HuH-7.5 (cell line): ENCODE measurements around the gene MAD2L2.

Source experiments
- DNase-seq: peaks from one replicate; pipeline ENCODE4 v3.0.0; 2011; ENCODE audit warnings: low spot score

Gene MAD2L2

DNA sequence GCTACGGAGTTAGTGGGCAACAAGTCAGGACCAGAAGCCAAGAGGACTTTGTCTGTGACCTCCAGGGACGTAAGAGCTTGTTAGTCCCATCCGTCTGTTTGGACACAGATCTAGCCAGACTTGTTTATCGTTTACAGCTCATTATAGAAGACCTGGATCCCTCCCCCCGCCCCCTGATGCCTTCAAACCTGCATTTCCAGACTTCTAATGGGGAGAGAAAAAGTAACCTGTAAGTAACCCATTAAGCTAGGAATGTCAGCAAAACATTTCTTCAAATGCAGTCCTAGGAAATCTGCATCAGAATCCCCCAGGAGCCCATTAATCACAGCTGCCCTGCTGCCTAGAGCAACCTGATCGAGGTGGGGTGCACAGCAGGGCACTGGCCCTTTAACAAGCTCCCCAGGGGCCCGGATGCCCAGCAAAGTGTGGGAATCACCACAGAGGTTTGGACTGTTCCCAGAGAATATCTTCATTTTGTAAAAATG lies 1.4 kb upstream of the MAD2L2 start:
- no peak for DNase-seq

GRCh38 chr1:11680270-11681070 lies 478 bp downstream of the MAD2L2 start:
- peak; percentile 70 for DNase-seq

GRCh38 chr1:11678442-11678841 lies 2.5 kb downstream of the MAD2L2 start:
- no peak for DNase-seq

DNA sequence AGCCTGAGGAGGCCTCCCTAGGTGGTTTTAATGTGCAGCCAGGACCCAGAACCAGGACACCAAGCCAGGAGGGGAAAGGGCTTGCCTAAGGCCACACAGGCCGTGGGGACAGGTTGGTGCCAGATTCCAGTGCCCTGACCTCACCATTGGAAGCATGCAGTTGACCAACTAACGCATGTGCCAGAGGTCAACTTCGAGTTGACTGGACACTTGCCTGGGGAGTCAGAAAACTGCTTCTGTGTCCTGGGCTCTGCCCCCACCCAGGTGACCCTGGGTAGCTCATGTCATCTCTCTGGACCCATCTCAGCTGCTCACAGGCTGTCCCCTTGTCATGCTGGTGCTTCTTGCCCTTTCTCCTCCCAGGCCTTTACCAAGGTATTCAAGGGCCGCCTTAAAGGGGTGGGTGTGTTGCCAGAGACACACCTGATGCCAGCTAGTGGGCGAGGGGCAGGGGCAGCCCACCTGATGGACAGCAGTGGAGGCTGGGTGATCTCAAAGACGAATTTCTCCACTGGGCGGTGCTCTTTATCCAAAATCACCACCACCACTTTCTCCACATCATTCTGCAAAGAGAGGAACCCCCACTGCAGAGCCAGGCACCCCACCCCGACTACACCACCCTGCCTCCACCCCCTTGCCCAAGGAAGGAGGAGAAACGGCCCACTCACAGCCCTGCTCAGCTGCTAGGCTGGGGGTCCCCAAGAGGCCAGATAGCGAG lies 4.4 kb downstream of the MAD2L2 start:
- DNase-seq: no peak

GRCh38 chr1:11675325-11675724 lies 5.6 kb downstream of the MAD2L2 start:
- DNase-seq: no peak

DNA sequence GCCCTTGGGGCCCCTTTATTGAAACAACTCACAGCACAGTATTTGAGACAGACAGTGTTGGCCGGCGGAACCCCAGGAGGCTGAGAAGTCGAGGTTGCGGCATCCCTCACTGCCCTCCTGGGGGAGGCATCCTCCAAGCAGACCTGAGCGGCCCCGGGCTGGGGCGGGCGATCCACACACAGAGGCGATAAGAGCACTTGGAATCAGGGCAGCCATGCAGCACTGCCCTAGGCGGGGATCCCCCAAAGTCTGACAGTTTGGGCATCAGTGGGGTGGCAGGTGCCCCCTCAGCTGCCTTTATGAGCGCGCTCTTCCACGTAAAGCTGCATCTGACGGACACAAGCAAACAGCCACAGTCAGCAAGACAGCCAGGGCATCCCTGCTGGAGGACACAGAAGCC lies 6.5 kb downstream of the MAD2L2 start:
- no peak for DNase-seq

DNA sequence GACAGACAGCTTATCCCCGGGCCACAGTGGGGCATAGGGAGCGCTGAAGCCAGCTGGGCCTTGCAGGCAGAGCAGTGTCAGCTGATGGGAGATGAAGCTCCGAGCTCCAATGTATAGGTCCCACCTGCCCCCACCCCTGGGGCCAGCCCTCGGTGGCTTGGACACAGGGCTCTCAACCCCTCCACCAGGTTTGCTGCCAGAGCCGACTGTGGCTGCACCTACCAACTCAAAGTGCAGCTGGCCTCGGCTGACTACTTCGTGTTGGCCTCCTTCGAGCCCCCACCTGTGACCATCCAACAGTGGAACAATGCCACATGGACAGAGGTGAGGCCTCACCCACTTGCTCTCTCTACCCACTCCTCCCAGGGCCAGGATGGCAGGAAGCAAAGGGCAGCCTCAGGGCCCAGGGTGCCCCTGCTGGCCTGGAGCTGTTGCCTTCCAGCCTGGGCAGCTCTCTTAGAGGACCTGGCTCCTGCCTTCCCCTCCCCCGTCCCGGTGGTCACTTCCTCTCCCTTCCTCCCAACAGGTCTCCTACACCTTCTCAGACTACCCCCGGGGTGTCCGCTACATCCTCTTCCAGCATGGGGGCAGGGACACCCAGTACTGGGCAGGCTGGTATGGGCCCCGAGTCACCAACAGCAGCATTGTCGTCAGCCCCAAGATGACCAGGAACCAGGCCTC lies 7.7 kb downstream of the MAD2L2 start:
- DNase-seq: no peak

DNA sequence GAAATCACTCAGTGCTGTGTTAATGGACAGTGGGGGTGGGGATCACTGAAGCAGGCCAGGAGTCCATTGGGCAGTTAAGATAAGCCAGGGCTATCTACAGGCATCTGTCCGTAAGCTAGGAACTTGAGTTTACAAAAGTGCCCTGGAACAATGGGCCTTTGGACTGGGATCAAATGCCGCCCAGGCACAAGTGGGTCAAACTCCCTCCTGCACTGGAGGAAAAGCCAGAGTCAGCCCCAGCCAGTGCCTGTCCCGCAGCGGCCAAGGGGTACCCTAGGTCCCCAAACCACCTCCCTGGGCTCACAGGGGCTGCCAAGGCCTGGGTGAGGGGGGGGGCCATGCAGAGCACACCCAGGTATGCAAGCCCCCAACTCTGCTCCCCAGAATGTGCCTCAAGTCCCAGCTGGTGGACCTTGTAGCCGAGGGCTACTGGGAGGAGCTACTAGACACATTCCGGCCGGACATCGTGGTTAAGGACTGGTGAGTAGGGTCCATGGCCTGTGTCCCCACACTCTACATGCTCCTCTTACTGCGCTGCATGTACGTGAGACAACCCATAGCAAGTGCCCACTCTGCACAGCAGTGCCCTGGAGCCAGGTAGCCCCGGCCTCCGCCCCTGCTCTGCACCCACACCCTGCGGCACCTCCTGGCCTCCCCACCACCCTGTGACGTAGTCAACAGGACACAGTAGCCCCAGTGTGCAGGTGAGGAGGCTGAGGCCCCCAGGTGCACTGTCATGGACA lies 9.2 kb downstream of the MAD2L2 start:
- no peak for DNase-seq

DNA sequence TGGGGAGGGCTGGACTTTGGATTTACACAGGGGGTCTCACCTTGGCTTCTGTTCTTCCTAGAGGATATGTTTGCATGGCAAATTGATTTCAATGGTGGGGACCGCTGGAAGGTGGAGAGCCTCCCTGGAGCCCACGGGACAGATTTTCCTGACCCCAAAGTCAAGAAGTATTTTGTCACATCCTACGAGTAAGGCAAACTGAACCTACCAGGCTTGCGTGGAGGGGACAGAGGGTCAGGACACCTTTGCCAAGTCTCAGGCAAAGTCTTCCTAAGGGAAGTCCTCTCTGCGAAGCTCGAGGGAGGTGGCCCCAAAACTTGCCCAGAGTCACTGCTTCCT lies 9.8 kb downstream of the MAD2L2 start:
- no peak for DNase-seq

DNA sequence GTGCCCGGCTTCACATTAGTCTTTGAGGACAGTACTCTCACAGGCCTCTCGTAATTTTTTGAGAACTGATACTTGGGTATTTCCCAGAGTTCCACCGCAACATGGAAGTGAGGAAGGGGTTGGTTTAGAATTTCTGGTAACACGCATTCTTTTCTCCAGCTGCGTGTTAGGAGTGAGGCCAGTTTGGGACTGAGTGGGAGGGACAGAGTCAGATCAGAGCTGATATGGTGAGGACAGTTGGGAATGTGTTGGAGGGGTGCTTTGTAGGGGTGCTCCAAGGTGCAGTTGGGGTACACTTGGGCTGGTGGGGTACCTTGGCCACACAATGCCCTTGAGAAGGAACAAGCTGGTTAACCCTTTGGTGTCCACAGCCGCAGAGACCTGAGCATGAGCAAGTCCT lies 10.2 kb downstream of the MAD2L2 start:
- no peak for DNase-seq

GRCh38 chr1:11668516-11668915 lies 12.4 kb downstream of the MAD2L2 start:
- no peak for DNase-seq

DNA sequence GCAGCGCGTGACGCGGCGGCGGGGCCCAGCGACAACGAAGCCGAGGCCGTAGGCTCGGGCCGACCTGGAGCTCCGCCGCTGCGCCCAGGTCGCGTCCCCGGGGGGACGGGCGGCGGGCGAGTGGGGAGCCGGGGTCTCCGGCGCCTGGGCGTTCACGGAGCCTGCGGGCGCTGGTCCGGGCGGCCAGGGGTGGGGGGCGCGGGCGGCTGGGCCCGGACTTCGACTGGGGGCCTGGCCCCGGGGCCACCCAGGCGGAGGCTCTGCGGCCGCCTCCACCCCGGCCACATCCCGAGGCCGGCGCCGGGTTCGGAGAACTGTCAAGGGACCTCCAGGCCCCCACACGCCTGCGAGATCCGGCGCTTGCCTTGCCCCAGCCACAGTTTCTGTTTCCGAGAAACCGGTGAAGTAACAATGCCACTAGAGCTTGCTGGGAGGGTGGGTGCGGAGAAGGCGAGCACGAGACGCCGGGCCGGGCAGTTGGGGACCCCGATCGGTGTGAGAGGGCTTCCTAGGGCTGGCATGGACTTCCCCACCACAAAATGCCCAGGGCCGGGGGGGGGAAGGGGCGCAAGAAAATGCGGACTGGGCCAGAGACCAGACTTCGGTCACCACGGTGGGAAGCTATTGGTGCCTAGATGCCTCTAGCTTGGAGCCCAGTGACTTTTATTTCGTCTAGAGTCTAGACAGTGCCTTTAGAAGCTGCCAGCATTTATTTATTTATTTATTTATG lies 16.4 kb downstream of the MAD2L2 start:
- no peak for DNase-seq

DNA sequence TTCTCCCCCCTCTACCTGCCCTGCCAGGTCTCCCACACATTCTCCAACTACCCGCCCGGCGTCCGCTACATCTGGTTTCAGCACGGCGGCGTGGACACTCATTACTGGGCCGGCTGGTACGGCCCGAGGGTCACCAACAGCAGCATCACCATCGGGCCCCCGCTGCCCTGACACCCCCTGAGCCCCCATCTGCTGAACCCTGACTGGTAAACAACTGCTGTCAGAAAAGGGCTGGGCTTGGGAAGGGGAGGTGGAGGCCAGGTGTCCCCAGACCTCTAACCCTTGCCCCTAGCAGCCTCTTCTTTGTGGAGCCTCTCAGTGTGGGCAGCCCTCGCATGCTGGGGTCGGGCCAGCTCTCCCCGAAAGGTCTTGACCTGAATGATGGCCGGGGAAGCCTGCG lies 19.8 kb downstream of the MAD2L2 start:
- DNase-seq: no peak

DNA sequence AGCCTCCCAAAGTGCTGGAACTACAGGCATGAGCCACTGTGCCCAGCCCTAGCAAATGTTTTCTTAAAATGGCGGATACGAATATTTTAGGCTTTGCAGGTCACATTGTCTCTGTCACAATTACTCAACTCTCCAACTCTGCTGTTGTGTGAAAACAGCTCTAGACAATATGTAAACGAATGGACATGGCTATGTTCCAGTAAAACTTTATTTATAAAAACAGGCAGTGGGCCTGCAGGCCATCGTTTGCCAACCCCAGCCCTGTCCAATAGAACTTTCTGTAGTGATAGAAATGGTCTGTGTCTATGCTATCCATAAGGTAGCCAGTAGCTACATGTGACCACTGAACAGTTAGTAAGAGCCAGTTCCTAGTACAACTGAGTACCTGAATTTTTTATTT lies 21.2 kb downstream of the MAD2L2 start:
- no peak for DNase-seq

GRCh38 chr1:11658542-11658941 lies 22.4 kb downstream of the MAD2L2 start:
- no peak for DNase-seq

- no peak for DNase-seq
Observed at GRCh38 chr1:11657654-11658053, 23.3 kb downstream of the MAD2L2 start.

DNA sequence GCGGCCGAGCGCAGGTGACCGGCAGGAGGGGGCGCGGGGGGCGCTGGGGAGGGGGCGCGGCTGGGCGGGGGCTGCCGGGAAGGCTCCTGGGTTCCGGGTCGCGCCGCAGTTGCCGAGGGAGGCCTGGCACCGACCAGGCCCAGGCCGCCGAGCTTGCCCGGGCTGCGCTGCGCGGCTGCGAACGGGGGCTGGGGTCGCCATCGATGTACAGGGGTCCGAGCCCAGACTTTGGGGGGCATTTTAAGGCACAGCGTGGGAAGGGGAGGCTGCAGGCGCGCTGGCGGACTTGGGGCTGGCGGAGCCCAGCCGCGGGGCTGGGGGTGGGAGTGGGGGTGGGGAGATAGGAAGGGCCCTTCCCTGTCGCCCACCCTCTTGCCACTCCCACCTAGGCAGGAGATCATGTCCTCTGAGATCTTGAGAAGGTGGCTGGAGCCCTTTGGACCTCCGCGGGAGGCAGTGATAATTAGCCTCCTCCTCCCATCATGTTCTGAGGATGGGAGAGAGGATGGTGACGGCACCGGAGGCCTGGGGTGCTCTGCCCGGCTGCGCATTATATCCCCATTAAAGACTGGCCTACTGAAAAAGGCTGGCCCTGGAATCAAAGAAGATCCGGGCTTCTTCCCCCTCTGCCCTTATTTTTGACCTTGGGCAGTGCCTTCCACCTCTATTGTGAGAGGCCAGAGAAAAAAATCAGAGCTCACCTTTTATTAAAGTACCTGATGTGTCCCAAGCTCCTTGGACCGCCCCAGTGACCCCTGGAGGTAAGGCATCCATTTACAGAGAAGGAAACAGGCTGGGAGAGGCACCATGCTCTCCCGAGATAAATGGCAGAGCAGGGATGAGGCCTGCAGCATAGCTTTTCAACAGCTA lies 25.8 kb downstream of the MAD2L2 start:
- no peak for DNase-seq

DNA sequence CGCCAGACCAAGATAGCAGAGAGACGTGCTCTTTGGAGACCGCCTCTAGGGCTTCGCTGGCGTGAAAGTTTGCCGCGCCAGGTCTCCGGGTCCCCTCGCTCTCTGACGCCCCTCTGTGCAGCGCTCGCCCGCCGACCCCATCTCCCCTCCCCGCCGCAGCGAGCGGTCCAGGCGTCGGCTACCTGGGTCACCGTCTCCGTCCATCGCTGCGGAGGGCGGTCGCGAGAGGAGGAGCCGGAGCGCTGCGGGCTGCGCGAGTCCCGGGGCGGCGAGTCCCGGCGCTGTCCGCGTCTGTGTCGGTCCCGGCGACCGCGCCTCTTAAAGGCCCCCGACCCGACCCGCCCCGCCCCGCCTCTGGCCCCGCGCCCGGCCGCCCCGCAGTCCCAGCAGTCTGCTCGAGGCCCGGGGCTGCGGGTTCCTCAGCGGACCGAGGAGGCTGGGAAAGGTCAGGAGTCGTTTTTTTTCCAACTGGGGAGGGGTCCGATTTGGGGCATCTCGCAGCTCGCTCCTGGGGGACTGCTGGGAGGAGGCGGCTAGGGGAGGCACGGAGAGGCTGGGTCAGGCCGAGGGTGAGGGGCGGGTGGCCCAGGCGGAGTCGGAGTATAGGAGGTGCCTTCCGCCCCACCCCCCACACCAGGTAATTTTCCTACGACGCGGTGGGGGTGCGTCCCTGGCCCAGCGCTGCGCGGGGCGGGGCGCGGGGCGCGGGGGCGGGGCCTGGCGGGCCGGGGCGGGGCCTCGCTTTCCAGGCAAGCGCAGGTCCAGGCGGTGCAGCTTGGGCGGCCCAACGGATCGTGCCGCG lies 26.6 kb downstream of the MAD2L2 start, which contains the start of the genes FBXO2 and FBXO44:
Gene FBXO2, minus strand, starts transcription at position 293 of the 802 bp plus-strand sequence. Its CDS starts 89 bp downstream, at position 204.
Gene FBXO44, plus strand, starts transcription at position 741 of the 802 bp plus-strand sequence. CDS start 959 bp downstream, outside the sequence.
- DNase-seq: peak; percentile 77

DNA sequence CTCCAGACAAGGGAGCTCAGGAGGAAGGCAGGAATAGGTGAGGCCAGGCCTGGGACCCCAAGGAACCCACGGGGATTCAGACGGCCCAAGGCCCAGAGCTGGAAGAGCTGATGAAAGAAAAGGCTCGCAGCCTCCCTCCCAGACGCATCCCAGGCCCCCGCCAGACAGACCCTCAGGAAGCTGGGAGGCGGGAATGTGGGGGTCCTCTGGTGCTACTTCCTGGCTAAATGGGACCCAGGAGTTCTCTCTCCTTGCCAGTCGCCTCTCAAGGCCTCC lies 27.1 kb downstream of the MAD2L2 start:
- DNase-seq: no peak
